Breast epithelium (tissue), 3 donors: Measurements from ENCODE around the gene C1QTNF8.

Source experiments
- POLR2A ChIP-seq: fragments of 450-650 bp; IDR thresholded peaks from one replicate; pipeline ENCODE4 v1.6.1; 2016; ENCODE audit warnings: antibody characterized with exemption, mild to moderate bottlenecking, moderate library complexity
- POLR2AphosphoS5 ChIP-seq, 3 donors: sonication (generic); formaldehyde crosslinking; IDR thresholded peaks; one replicate each; pipeline ENCODE4 v1.6.1; 2017; ENCODE audit warnings: antibody characterized with exemption in 3 of 3
- TF ChIP-seq, protein P1 (sequence below), 3 donors: fragments of 450-650 bp; IDR thresholded peaks; one replicate each; pipeline ENCODE4 v1.5.1; 2016 to 2017; ENCODE audit warnings: antibody characterized with exemption in 3 of 3, mild to moderate bottlenecking in 3 of 3, moderate library complexity in 3 of 3

- TF ChIP-seq, protein P1, sequence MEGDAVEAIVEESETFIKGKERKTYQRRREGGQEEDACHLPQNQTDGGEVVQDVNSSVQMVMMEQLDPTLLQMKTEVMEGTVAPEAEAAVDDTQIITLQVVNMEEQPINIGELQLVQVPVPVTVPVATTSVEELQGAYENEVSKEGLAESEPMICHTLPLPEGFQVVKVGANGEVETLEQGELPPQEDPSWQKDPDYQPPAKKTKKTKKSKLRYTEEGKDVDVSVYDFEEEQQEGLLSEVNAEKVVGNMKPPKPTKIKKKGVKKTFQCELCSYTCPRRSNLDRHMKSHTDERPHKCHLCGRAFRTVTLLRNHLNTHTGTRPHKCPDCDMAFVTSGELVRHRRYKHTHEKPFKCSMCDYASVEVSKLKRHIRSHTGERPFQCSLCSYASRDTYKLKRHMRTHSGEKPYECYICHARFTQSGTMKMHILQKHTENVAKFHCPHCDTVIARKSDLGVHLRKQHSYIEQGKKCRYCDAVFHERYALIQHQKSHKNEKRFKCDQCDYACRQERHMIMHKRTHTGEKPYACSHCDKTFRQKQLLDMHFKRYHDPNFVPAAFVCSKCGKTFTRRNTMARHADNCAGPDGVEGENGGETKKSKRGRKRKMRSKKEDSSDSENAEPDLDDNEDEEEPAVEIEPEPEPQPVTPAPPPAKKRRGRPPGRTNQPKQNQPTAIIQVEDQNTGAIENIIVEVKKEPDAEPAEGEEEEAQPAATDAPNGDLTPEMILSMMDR (IDR thresholded peaks at IDR 0.05), result no peak
- TF ChIP-seq POLR2A (no peak), POLR2AphosphoS5 (IDR thresholded peaks at IDR 0.05) (no peak)
Observed at GRCh38 chr16:1097800-1098199, 1.8 kb upstream of the C1QTNF8 start.
